Measurements from ENCODE around the gene CDK5RAP2.
"Not testable (repeated sequence)": the region's sequence is repeated elsewhere in the genome, so short reads cannot be mapped to it uniquely, and the experiment has no call there.

The CDK5RAP2 gene

DNA sequence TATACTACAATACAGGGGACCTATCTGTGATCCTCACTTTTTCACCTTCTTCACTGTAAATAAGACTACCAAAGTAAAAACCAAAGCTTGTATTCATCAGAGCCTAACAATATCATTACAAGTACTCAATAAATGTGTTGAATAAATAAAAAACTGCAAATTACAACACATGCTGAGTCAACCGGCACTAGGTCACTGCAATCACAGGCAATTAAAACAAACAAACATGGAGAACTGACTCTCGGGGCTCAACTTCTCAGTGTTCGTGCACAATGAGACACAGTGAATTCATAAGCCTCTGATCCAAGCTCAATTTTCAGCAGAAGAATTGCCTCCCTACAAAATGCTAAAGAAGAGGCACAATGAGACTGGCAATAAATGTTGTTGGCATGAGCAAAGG, 69.2 kb downstream of the CDK5RAP2 start:
- DNase-seq (ENCODE audit: low spot score), result no peak

DNA sequence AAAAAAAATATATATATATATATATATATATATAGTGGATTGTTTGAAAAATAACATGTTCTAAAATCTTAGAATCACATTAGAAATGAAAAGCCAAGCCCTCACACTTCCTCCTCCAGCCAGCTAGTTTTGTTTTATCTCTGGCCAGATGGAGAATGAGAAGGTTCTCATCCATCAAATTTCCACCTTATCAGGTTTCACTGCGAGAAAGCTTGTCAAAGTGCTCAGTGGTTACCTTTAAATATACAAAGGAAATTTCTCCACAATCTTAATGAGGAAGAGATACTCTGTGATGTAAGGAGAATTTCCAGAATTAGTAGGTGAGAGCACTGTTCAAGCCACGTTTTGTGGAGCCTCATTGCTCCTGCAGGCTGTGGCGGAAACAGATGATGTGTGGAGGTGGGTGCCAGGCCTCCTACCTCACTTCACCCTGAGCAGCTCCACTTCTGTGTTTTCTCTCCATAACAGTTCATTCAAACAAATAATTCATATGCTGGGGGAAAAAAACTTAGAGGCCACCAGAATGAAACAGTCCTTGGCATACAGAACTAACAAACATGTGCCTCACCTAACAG, 71.9 kb downstream of the CDK5RAP2 start:
- DNase-seq (ENCODE audit: low spot score), result no peak

DNA sequence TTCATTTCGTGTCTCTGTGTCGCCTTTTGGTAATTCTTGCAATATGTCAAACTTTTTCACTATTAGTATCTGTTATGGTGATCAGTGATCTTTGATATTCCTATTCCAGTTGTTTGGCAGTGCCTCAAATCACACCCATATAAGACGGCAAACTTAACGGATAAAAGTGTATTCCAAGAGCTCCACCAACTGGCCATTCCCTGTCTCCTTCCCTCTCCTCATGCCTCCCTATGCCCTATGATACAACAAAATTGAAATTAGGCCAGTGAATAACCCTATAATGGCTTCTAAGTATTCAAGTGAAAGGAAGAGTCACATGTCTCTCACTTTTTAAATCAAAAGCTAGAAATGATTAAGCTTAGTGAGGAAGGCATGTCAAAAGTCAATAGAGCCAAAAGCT, 74.8 kb downstream of the CDK5RAP2 start:
- no peak for DNase-seq (ENCODE audit: low spot score)

DNA sequence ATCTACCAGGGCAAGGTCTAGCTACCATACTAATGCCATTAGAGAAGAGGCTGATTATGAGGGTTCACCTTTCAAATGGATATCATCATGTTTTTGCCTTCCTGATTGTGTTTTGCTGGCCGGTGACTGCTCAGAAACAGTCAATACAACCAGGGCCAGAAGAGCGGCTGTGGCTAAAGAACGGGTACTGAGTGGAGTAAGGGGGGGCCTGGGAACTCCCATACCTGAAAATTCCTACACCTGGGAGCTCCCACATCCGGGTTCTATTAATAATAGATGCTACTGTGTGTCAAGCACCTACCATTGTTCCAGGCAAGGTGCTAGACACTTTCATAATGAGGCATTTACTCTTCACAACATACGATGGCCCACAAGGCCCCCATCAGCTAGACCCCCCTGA, 79.2 kb downstream of the CDK5RAP2 start:
- DNase-seq (ENCODE audit: low spot score), result no peak

DNA sequence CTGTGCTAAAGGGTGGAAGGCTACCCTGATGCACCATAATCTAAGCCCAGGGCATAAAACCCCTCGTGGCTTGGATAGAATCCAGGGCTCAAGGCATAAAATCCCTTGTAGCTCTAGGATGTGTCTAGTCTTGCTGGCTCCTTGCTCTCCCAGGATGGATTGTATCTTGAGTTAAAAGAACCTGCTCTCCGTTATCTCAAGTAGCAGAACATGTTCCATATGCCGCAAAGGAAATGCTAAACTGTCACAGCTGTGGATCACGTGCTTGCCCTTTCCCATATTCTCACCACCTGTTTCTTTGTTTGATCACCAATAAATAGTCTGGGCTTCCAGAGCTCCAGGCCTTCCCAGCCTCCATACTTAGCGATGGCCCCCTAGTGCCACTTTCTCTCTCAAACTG, 82.1 kb downstream of the CDK5RAP2 start:
- not testable (repeated sequence) for DNase-seq (ENCODE audit: low spot score)

DNA sequence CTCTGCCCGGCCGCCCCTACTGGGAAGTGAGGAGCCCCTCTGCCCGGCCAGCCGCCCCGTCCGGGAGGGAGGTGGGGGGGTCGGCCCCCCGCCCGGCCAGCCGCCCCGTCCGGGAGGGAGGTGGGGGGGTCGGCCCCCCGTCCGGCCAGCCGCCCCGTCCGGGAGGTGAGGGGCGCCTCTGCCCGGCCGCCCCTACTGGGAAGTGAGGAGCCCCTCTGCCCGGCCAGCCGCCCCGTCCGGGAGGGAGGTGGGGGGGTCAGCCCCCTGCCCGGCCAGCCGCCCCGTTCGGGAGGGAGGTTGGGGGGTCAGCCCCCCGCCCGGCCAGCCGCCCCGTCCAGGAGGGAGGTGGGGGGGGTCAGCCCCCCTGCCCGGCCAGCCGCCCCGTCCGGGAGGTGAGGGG, 83.5 kb downstream of the CDK5RAP2 start:
- DNase-seq (ENCODE audit: low spot score), result not testable (repeated sequence)

DNA sequence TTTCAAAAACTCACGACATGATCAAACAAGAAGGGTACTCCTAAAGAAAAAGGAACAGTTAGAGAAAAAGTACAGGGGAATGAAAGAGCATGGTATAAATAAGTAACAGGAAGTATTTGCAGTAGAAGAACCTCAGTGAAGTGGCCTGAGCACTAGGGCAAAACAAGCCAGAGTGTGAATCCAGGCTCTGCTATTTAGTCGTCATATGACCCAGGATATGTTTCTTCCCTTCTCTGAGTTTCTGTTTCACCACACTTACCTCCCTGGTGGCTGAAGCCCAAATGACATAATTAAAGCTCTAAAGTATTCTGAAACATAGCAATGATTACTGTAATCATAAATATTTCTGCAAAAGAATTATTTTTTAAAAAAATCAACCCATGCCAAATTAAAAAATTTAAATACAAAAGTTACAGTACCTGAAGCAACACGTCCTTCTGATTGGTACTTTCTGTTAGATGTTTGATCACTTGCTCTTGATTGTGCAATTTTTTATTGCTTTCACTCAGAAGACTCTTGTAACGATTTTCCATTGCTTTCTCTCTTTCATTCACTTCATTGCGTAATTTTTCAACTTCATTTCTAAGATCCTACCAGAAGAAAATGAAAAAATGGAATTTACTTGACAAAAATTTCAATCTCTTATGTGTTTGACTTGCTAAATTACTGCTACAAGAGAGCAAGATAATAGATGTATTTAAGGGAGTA, 88.9 kb downstream of the CDK5RAP2 start:
- DNase-seq (ENCODE audit: low spot score), result peak; percentile 43

DNA sequence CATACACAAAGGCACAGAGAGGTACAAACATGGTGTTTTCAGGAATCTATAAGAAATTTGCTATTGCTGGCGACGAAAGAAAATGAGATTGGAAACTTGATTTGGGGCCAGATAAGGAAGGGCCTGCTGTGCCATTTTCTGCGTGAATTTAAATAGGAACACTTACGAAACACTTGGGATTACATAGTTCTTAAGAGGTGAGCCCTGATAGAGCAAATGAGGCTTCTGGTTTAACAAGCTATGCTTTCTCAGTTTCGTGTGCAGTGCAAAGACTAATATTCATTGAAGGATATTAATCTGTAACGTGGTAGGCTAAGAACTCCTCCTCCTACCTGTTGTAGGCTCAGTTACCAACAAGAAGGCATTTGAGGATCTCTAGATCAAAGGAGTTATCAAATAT, 93.1 kb downstream of the CDK5RAP2 start:
- no peak for DNase-seq (ENCODE audit: low spot score)

DNA sequence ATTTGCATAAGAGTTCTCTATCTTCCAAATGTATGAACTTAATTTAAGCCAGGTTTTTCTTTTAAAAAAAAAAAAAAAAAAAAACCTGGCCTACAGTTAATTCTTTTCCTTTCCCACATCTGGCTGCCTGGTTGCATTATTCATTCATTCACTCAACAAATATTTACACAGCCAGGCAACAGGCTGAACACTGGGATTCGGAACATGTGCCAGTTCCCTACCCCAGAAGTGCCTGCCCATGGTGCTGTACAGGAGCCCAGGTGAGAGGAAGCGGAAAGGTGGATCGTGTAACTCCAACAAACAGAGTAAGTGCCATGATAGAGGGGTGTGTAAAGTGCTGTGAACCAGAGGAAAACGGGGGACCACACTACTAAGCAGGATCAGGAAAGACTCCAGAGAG, 93.6 kb downstream of the CDK5RAP2 start:
- no peak for DNase-seq (ENCODE audit: low spot score)

DNA sequence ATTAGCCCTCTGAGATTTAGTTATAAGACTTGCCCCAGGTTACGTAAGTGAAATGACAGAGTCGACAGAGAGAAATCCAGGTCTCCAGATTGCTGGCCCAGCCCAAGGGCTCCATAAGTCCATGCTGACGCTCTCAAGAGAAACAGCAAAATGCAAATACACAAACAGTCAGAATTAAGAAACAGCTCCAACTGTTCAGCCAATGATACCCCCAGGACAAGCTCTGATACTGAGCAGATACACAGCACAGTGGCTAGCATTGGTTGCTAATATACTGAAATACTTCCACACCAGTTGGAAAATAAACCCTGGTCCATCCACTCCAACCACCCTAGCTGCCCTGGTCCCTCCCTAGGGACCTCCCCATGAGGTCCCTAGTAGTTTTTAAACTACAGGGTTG, 94.2 kb downstream of the CDK5RAP2 start:
- no peak for DNase-seq (ENCODE audit: low spot score)

DNA sequence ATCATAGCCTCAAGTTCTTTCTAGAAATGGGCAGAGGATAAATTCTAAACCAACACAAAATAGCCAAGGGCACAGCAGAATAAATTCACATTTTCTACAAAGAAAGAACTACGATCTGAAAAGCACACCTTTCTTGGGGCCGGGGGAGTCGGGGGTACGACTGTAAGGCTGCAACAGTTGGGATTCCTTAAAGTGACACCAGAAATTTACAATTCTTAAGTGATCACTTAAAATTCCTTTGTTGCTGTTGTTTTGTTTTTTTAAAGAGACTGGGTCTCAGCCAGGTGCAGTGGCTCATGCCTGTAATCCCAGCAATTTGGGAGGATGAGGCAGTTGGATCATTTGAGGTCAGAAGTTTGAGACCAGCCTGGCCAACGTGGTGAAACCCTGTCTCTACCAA, 95.8 kb downstream of the CDK5RAP2 start:
- DNase-seq (ENCODE audit: low spot score), result no peak

DNA sequence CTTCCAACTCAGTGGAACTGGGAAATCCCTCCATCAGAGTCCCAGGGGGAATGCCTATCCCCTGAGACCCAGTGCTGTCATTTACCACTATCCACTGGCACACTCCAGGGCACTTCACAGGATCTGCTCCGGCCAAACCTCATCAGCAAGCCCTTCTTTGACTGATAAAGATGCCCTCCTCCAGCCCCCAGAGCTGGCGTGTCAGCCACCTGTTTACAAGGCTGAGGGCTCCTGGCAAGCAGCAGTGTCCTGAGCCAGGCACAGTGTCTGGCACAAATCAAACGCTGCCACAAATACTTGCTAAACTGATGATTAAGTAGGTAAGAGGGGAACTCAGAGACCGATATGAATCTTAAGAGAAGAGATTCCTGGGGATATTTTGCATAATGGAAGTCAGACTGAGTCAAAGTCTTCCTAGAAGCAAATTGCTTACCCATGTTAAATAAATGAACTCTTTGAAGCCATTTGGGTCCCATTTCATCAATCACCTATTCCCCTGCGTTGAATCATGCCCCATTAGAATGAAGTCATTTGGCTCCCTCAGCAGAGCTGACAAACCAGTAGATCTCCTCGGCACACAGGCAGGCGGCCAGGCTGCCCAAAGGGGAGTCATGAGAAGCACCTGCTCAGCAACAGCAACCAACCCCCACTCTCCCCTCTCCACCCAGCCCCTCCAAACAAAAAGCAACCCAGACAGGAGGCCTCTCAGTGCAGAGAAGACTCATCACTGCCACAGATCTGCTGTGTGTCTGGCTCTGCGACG, 97.4 kb downstream of the CDK5RAP2 start:
- no peak for DNase-seq (ENCODE audit: low spot score)

DNA sequence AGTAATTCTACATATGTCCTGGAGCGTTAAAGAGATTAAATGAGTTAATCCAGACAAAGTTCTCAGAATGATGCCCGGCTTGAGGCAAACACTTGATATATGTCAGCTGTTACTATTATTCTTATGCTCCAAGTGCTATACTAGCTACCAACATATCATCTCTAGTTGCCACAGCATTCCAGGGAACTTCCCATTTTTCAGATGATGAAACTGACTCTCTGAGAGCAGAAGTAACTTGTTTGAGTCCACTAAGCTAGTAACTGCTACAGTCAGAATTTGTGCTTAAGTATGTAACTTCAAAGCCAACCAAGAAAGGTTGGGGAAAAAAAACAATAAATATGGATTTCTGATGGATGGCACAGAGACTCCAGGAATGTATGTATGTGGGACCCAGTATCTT, 98.1 kb downstream of the CDK5RAP2 start:
- no peak for DNase-seq (ENCODE audit: low spot score)

DNA sequence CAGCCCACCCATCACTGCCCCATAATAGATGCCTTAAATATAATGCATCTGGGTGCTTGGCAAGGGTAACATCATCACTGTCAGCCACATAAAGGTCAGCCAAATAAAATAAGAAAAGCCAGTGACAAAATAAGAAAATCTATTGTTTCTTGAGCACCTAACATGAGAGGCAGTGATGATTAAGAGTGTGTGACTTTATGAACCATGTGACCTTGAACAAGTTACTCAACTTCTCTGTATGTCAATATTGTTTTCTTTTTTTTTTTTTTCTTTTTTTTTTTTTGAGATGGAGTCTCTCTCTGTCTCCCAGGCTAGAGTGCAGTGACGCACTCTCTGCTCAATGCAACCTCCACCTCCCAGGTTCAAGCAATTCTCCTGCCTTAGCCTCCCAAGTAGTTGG, 98.7 kb downstream of the CDK5RAP2 start:
- no peak for DNase-seq (ENCODE audit: low spot score)

DNA sequence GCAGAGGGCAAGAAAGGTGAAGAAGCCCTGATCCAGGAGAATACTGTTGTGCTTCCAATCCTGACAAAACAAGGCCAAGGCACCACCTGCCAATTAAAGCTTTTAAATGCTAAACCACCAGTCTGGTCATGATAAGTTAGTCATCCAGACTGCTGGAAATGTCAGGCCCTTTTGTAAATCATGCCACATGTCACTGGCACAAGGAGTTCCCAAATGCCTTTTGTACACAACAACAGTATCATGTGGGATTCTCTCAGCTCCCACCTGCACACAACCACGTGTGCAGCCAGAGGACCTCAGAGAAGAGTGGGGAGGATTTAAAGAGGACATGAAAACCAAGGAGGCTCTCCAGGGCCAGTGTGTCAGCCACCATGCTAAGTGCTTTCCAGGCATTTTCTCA, 99.3 kb downstream of the CDK5RAP2 start:
- no peak for DNase-seq (ENCODE audit: low spot score)

DNA sequence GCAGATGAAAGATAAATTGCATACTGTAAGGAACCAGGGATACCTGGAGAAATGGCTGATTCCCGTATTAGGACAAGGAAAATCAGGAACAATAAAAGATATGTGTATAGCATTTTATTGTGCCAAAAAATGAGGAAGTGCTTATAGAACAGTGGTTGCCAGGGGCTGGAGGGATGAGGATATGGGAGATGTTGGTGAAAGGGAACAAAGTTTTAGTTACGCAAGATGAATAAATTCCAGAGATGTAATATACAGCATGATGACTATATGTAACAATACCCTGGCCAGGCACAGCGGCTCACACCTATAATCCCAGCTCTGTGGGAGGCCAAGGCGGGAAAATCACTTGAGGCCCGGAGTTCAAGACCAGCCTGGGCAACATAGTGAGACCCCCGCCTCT, 101.8 kb downstream of the CDK5RAP2 start:
- no peak for DNase-seq (ENCODE audit: low spot score)

DNA sequence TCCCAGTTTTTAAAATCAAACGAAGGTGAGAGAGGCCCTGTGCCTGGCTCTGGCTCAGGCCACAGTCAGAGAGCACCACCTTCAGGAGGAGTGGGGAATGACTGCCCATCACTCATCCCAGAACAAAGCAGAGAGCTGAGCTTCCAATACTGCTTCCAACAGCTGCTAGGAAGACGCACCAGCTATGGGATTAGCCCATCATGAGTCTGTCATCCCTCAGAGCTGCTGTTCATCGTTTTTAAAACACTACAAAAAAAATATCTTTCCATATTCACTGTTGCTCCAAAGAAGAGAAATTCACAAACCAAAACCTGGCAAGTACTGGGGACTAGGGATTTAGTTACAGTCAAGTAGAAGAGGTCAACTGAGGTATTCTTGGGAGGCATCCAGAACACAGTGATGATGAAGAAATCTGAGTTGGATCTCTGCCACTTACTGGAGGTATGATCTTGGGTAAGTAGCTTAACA, 102.4 kb downstream of the CDK5RAP2 start:
- peak; percentile 55 for DNase-seq (ENCODE audit: low spot score)

DNA sequence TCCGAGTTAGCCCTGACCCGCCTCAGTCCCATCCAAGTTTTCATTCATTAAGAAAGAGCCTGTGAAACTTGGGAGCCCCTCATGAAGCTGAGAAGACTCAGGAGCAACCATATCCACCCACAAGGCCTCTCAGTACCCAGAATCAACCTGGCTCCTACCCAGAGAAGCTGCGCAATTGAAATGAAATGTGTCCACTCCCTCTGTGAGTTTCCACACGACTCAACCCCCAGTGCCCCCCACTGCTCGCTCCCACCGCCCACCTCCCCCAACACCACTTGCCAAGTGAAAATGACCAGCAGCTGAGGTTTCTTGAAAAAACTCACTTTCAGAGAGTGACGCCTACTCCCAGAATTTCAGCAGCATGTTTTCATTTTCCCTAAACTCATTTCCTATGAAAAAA, 104.6 kb downstream of the CDK5RAP2 start:
- no peak for DNase-seq (ENCODE audit: low spot score)

DNA sequence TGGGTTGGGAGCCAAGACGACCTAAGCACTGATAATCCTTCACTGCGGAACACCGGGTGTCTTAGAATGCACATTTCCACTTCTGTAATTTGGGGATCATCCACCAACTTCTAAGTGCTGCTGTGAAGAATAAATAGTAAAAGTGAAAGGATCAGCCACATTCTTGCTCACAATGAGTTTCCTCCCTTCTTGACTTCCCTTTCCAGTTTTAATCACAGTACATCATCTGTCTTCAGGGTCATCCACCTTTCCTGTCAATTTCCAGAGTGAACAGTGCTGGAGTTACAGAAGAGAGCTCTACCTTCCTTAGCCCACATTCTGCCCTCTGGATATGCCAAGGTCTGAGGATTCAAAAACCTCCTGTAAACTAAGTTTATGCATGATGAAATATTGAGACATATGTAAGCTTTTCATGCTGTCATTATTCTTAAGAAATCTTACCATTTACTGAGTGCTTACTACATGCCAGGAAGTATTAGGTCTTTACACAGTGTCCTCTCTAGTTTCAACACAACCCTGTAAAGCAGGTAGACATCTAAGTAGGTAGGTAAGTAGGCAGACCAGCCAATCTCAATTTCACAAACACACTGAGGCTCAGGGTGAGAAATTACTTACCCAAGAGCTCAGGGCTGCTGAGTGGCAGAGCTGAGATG, 105.2 kb downstream of the CDK5RAP2 start:
- no peak for DNase-seq (ENCODE audit: low spot score)

DNA sequence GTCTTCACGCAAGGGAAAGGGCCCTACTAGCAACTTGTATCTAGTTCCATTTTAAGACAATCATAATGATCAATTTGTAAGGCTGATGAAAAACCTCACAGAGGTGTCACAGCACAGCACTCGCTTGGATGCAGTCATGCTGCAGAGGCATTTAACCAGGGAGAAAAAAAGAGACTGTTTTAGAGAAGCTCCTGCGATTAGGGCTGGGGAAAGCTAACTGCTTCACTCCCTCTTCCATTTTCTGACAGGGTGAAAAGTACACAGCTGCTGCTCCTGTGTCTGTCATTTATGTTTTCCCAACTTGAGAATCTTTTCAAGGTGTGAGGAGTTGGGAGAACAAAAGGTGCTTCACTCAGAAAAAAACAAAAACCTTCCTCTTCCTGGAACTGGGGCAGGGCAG, 106.4 kb downstream of the CDK5RAP2 start:
- no peak for DNase-seq (ENCODE audit: low spot score)

DNA sequence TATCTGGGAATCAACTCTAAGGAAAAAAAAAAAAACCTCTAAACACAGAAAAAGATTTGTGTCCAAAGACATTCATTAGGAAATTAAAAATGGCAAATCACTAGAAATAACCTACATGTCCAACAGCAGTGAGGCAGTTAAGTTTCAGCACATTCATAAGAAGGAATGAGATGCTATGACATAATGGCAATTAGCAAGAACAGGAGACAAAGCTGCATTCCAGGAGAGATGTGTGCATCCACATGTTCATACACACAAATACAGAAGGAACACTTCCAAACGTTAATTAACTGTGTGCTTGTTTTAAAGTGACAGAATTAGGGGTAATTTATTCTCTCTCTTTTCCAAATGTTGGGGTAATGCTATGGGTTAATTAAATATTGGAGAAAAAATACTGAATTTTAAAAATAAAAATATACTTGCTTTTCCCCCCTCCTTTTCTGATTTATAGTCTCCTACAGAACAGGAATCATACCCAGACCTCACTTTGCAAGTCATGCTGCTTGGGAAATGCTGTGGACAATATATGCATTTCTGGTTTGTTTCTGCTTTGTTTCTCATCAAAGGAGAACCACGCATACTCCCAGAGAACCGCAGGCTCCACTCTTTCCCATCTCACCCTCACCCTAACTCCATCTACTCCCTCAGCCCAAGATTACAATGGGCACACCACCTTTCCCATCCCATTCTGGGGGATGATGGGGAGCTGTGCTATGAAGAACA, 114.1 kb downstream of the CDK5RAP2 start:
- no peak for DNase-seq (ENCODE audit: low spot score)

DNA sequence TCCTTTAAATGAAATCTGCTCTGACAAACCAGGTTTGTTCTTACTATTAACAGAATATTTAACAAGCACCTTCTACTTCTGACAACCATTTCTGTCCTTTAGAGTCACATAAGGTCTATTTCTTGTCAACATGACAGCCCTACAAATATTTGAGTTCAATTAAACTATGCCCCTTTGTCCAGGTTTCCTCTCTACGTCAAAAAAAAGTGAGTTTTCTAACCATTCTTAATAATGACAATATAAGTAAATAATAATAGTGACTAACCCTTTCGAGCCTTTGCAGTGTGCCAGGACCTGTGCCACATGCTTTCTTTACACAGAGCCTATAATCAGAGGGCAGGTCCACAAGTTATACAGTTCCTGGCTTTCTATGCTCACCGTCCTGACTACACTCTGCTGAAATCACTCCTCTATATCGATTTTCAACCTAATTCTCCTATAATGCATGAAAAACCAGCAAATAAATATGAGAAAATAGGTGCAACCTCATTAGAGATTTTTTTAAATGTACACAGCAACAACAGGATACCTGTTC, 115.0 kb downstream of the CDK5RAP2 start:
- DNase-seq (ENCODE audit: low spot score), result no peak
